ENCODE results near the gene TMEM272. TPM values are rescaled to one million over a fixed set of nuclear protein-coding genes. Genes with fewer than 3 reads are reported as not detected.

Gene TMEM272
- total RNA-seq, 1 experiment from 2014 or later: not detected

DNA sequence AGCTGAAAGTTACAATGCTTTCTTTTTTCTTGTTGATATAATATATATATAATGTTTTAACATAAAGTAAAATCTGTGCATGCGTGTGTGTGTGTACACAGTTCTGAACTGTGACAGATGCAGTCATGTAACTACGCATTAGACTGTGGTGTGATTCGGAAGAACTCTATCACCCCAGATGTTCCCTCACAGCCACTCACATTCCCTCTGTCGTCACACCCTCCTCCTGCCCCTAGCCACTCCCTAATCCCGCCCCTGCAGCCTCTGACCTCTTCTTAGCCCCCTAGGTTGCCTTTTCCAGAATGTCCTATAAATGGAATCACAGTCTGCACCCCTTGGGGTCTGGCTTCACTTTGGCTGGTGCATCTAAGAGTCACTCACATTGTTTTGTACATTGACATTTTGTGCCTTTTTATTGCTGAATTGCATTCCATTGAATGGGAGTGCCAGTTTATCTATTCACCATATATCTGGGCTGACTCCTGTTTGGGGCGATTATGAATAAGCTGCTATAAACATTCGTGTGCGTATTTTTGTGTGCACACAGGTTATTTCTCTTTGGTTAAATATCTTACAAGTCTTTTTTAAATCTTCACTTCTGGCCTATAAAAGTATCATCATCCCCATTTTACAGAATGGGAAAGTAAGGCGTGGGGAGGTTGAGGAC lies 61.4 kb downstream of the TMEM272 start:
- Mint-ChIP-seq H3K36me3 (ENCODE audit: insufficient read depth, unreplicated experiment) (no peaks in the 10 kb centered on the region), H3K4me3 (ENCODE audit: unreplicated experiment) (no peak overlapping the region), H3K27me3 (ENCODE audit: insufficient read depth, unreplicated experiment) (no peaks in the 10 kb centered on the region), H3K27ac (ENCODE audit: low read depth, unreplicated experiment) (no peak overlapping the region), H3K9me3 (ENCODE audit: unreplicated experiment) (no peaks in the 10 kb centered on the region), H3K4me1 (ENCODE audit: insufficient read depth, unreplicated experiment) (peaks cover 11% of the 10 kb centered on the region)
- no TSS peak for BruUV-seq (replicated peaks)
- no peak for DNase-seq (ENCODE audit: unreplicated experiment)
- POLR2A ChIA-PET: interaction anchor here (0.5 to 2.0 kb wide), 4 partner anchors 10 to 16 kb away, joined by 3 to 10 read pairs (median 4); no protein-coding TSS in a partner anchor
- CTCF ChIA-PET: interaction anchor here (0.6 to 4.8 kb wide), 5 partner anchors 10 to 422 kb away, joined by 3 to 35 read pairs (median 3); no protein-coding TSS in a partner anchor
- intact Hi-C loops (cut with micrococcal nuclease): loop anchor here (5.0 kb wide), 1 partner anchor 331 kb away; the partner anchor contains the start of gene INTS6
- TF ChIP-seq, protein P1, sequence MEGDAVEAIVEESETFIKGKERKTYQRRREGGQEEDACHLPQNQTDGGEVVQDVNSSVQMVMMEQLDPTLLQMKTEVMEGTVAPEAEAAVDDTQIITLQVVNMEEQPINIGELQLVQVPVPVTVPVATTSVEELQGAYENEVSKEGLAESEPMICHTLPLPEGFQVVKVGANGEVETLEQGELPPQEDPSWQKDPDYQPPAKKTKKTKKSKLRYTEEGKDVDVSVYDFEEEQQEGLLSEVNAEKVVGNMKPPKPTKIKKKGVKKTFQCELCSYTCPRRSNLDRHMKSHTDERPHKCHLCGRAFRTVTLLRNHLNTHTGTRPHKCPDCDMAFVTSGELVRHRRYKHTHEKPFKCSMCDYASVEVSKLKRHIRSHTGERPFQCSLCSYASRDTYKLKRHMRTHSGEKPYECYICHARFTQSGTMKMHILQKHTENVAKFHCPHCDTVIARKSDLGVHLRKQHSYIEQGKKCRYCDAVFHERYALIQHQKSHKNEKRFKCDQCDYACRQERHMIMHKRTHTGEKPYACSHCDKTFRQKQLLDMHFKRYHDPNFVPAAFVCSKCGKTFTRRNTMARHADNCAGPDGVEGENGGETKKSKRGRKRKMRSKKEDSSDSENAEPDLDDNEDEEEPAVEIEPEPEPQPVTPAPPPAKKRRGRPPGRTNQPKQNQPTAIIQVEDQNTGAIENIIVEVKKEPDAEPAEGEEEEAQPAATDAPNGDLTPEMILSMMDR (IDR thresholded peaks at IDR 0.05; ENCODE audit: unreplicated experiment): no peak

DNA sequence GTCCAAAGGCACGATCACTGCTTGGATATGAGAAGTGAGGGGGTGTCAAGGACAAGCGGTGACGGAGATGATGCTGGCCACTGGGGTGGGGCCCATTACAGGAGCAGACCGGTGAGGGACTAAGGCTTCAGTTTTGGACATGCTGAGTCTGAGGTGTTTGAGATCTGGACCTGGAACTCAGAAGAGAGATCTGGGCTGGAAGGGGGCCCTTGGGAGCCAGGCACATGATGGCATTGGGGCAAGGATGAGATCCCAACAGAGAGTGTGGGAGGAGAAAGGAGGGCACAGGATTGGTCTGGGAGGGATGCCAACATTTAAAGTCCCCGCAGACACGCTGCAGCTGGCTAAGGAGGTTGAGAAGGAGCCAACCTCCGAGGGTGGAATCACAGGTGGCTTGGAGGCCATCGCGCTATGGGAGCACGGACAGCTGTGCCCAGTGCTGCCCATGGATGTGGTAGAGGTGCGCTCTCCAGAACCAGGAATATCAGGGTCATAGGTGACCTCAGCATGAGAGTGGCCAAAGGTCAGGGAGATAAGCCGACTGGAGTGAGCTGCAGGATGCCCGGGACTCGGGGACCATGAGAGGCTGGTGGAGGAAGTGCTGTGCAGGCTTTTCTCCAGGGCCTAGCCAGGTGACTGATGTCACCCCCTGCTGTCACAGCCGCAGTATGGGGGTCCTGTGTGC lies 62.8 kb downstream of the TMEM272 start:
- Mint-ChIP-seq H3K4me1 (ENCODE audit: insufficient read depth, unreplicated experiment) (peaks cover 11% of the 10 kb centered on the region), H3K27ac (ENCODE audit: low read depth, unreplicated experiment) (peak overlapping the region; percentile 33), H3K27me3 (ENCODE audit: insufficient read depth, unreplicated experiment) (no peaks in the 10 kb centered on the region), H3K36me3 (ENCODE audit: insufficient read depth, unreplicated experiment) (no peaks in the 10 kb centered on the region), H3K4me3 (ENCODE audit: unreplicated experiment) (no peak overlapping the region), H3K9me3 (ENCODE audit: unreplicated experiment) (no peaks in the 10 kb centered on the region)
- ChIA-PET CTCF (interaction anchor here (0.6 to 4.8 kb wide), 15 partner anchors 11 to 561 kb away, joined by 3 to 35 read pairs (median 3); partner anchors contain the start of gene INTS6), POLR2A (interaction anchor here (0.9 to 2.0 kb wide), 3 partner anchors 8 to 15 kb away, joined by 3 to 10 read pairs (median 6); no protein-coding TSS in a partner anchor)
- no TSS peak for BruUV-seq (replicated peaks)
- intact Hi-C loops (cut with micrococcal nuclease): loop anchor here (5.0 kb wide), 1 partner anchor 330 kb away; the partner anchor contains the start of gene INTS6
- DNase-seq (ENCODE audit: unreplicated experiment): no peak
- TF ChIP-seq, protein P1 (IDR thresholded peaks at IDR 0.05; ENCODE audit: unreplicated experiment): no peak

- Mint-ChIP-seq H3K27me3 (ENCODE audit: insufficient read depth, unreplicated experiment) (no peaks in the 10 kb centered on the region), H3K4me1 (ENCODE audit: insufficient read depth, unreplicated experiment) (peaks cover 11% of the 10 kb centered on the region), H3K4me3 (ENCODE audit: unreplicated experiment) (no peak overlapping the region), H3K36me3 (ENCODE audit: insufficient read depth, unreplicated experiment) (peaks cover 2% of the 10 kb centered on the region), H3K9me3 (ENCODE audit: unreplicated experiment) (no peaks in the 10 kb centered on the region), H3K27ac (ENCODE audit: low read depth, unreplicated experiment) (peak overlapping the region; percentile 33)
- ChIA-PET CTCF (interaction anchor here (0.6 to 4.8 kb wide), 20 partner anchors 10 to 560 kb away, joined by 3 to 35 read pairs (median 3); partner anchors contain the start of gene INTS6), POLR2A (interaction anchor here (0.8 to 1.6 kb wide), 3 partner anchors 9 to 328 kb away, joined by 3 to 6 read pairs (median 3); no protein-coding TSS in a partner anchor)
- TF ChIP-seq, protein P1 (IDR thresholded peaks at IDR 0.05; ENCODE audit: unreplicated experiment): peak; percentile 43
- peak; percentile 70 for DNase-seq (ENCODE audit: unreplicated experiment)
- BruUV-seq (replicated peaks): no TSS peak
- intact Hi-C loops (cut with micrococcal nuclease): loop anchor here (1.0 to 5.0 kb wide), 3 partner anchors 197 to 346 kb away; partner anchors contain the start of genes INTS6 and WDFY2
Observed at GRCh38 chr13:51781246-51782022, 63.5 kb downstream of the TMEM272 start.
